Astrocyte (in vitro differentiated cells and primary cell): Measurements from ENCODE around the gene COLEC11. TPM values are rescaled to one million over a fixed set of nuclear protein-coding genes. Genes with fewer than 3 reads are reported as not detected.

ENCODE experiments used
- DNase-seq: peaks from one replicate; pipeline ENCODE4 v3.0.0-alpha.2; 2010; ENCODE audit warnings: low read depth
- FAIRE-seq: peaks from 2 replicates; lab custom pipeline; 2011; peaks lifted over from hg19 to GRCh38; lab: Jason Lieb, UNC
- H2AFZ ChIP-seq: 2 replicates; pipeline ENCODE4 v1.6.0; 2012; ENCODE audit warnings: low read depth, low read length, inconsistent platforms
- H3K27ac ChIP-seq: 2 replicates; pipeline ENCODE4 v1.5.1; 2011; ENCODE audit warnings: low read depth, low read length, inconsistent platforms
- H3K27me3 ChIP-seq: 2 replicates; pipeline ENCODE4 v1.6.0; 2011; ENCODE audit warnings: low read length, inconsistent platforms; ENCODE audit not compliant: insufficient read depth
- H3K36me3 ChIP-seq: 2 replicates; pipeline ENCODE4 v1.5.1; 2011; ENCODE audit warnings: low read length, inconsistent platforms; ENCODE audit not compliant: insufficient read depth
- H3K4me1 ChIP-seq: 2 replicates; pipeline ENCODE4 v1.5.1; 2011; ENCODE audit warnings: low read length, inconsistent platforms; ENCODE audit not compliant: insufficient read depth
- H3K4me2 ChIP-seq: 2 replicates; pipeline ENCODE4 v1.6.0; 2012; ENCODE audit warnings: low read length, inconsistent platforms
- H3K4me3 ChIP-seq: 2 replicates; pipeline ENCODE4 v1.5.1; 2011; ENCODE audit warnings: low read depth, mild to moderate bottlenecking, low read length, inconsistent platforms; ENCODE audit not compliant: insufficient read depth
- H3K79me2 ChIP-seq: 2 replicates; pipeline ENCODE4 v1.6.0; 2012; ENCODE audit warnings: mild to moderate bottlenecking, low read length, inconsistent platforms; ENCODE audit not compliant: insufficient read depth
- H3K9ac ChIP-seq: 2 replicates; pipeline ENCODE4 v1.6.0; 2012; ENCODE audit warnings: mild to moderate bottlenecking, low read length, inconsistent platforms
- H3K9me3 ChIP-seq: 2 replicates; pipeline ENCODE4 v1.5.1; 2012; ENCODE audit warnings: low read depth, mild to moderate bottlenecking, low read length, inconsistent platforms; ENCODE audit not compliant: insufficient read depth
- H4K20me1 ChIP-seq: 2 replicates; pipeline ENCODE4 v1.6.0; 2012; ENCODE audit warnings: low read length, inconsistent platforms; ENCODE audit not compliant: insufficient read depth
- H3K27ac Mint-ChIP-seq: one replicate; pipeline ENCODE4 v1.8.0; 2021; ENCODE audit warnings: mild to moderate bottlenecking, mixed read lengths; ENCODE audit not compliant: unreplicated experiment
- H3K27me3 Mint-ChIP-seq: one replicate; pipeline ENCODE4 v1.8.0; 2021; ENCODE audit warnings: low read depth, mixed read lengths; ENCODE audit not compliant: unreplicated experiment
- H3K36me3 Mint-ChIP-seq: one replicate; pipeline ENCODE4 v1.8.0; 2021; ENCODE audit warnings: low read depth, mixed read lengths; ENCODE audit not compliant: unreplicated experiment
- H3K4me1 Mint-ChIP-seq: one replicate; pipeline ENCODE4 v1.8.0; 2021; ENCODE audit warnings: low read depth, mixed read lengths; ENCODE audit not compliant: unreplicated experiment
- H3K4me3 Mint-ChIP-seq: one replicate; pipeline ENCODE4 v1.8.0; 2021; ENCODE audit warnings: mild to moderate bottlenecking, moderate library complexity, mixed read lengths; ENCODE audit not compliant: unreplicated experiment
- H3K9me3 Mint-ChIP-seq: one replicate; pipeline ENCODE4 v1.8.0; 2021; ENCODE audit warnings: mild to moderate bottlenecking, mixed read lengths; ENCODE audit not compliant: unreplicated experiment
- CTCF ChIP-seq: IDR thresholded peaks from 2 replicates; pipeline ENCODE4 v1.5.1; 2011; ENCODE audit warnings: low read depth, mild to moderate bottlenecking, inconsistent platforms, low read length, moderate library complexity; ENCODE audit not compliant: insufficient read depth
- EZH2 ChIP-seq: IDR thresholded peaks from 2 replicates; pipeline ENCODE4 v1.6.1; 2012; ENCODE audit warnings: mild to moderate bottlenecking, low read length, inconsistent platforms; ENCODE audit not compliant: insufficient read depth
- total RNA-seq: library from RNA; stranded (reverse); gene quantifications from 2 replicates; pipeline ENCODE4 v1.2.1, GENCODE V29; 2021

COLEC11 gene
- total RNA-seq, 1 donor from 2014 or later = not detected

- Histone ChIP-seq H3K27ac (no peak overlapping the region), H3K36me3 (no peaks in the 10 kb centered on the region), H4K20me1 (no peaks in the 10 kb centered on the region), H3K4me2 (no peak overlapping the region), H3K27me3 (peaks cover 3% of the 10 kb centered on the region), H2AFZ (no peak overlapping the region), H3K79me2 (no peaks in the 10 kb centered on the region), H3K9ac (no peak overlapping the region), H3K9me3 (no peaks in the 10 kb centered on the region), H3K4me1 (no peaks in the 10 kb centered on the region), H3K4me3 (no peak overlapping the region)
- Mint-ChIP-seq H3K36me3 (no peaks in the 10 kb centered on the region), H3K27ac (no peak overlapping the region), H3K9me3 (no peaks in the 10 kb centered on the region), H3K27me3 (peaks cover 25% of the 10 kb centered on the region), H3K4me1 (no peaks in the 10 kb centered on the region), H3K4me3 (no peak overlapping the region)
- TF ChIP-seq CTCF = no peak
- TF ChIP-seq EZH2 = no peak
- DNase-seq (no peak), FAIRE-seq (no peak)
These were observed 11.1 kb downstream of the COLEC11 start for GRCh38 chr2:3606028-3606369.

GRCh38 chr2:3606370-3607201 is 11.7 kb downstream of the COLEC11 start:
- Mint-ChIP-seq H3K27me3 (peaks cover 21% of the 10 kb centered on the region), H3K4me1 (no peaks in the 10 kb centered on the region), H3K4me3 (no peak overlapping the region), H3K9me3 (no peaks in the 10 kb centered on the region), H3K27ac (no peak overlapping the region), H3K36me3 (no peaks in the 10 kb centered on the region)
- Histone ChIP-seq H3K4me3 (no peak overlapping the region), H3K27me3 (peaks cover 3% of the 10 kb centered on the region), H3K27ac (no peak overlapping the region), H3K36me3 (no peaks in the 10 kb centered on the region), H3K4me2 (no peak overlapping the region), H3K4me1 (no peaks in the 10 kb centered on the region), H4K20me1 (no peaks in the 10 kb centered on the region), H3K9ac (no peak overlapping the region), H3K9me3 (no peaks in the 10 kb centered on the region), H3K79me2 (no peaks in the 10 kb centered on the region), H2AFZ (no peak overlapping the region)
- TF ChIP-seq CTCF (no peak), EZH2 (no peak)
- no peak for DNase-seq
- FAIRE-seq = no peak
